NCI-H774 (cell line): ENCODE data around the gene LRRC25.

Source experiments
- DNase-seq: peaks from one replicate; lab custom pipeline; 2025; lab: John Stamatoyannopoulos, UW

Gene LRRC25

DNA sequence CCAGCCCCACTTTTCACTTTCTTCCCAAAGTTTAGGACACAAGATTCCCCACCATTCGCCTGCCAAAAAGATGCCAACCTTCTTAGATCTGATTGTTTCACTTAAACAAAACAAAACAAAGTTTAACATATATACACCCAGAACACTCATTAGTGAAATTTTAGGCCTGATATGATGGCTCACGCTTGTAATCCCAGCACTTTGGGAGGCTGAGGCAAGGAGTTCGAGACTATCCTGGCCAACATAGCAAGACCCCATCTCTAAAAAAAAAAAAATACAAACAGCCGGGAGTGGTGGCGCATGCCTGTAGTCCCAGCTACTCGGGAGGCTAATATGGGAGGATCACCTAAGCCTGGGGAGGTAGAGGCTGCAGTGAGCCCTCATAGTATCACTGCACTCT is 52.1 kb downstream of the LRRC25 start:
- DNase-seq: no peak

GRCh38 chr19:18344582-18344950 is 52.9 kb downstream of the LRRC25 start:
- no peak for DNase-seq

- DNase-seq: no peak
These were observed 55.3 kb downstream of the LRRC25 start for GRCh38 chr19:18342090-18342632.
